GM12878 (cell line): ENCODE measurements around the gene CLDN7. TPM values are rescaled to one million over a fixed set of nuclear protein-coding genes. Genes with fewer than 3 reads are reported as not detected.

Experiments
- ATAC-seq: fragments of 200-7000 bp; cut with Tn5 transposase; 3 replicates; pipeline ENCODE4 v1.9.1; 2020; ENCODE audit warnings: mild to moderate bottlenecking, moderate library complexity
- BruUV-seq: library from RNA; stranded (reverse); fragments of 400-500 nt; replicated peaks from 2 replicates; lab custom pipeline; 2021; lab: Mats Ljungman, UMichigan
- CTCF ChIA-PET: fragments of 300-600 bp; sonication (Branson Sonifier 250); formaldehyde crosslinking; extraction: SDS; loops from one replicate; lab custom pipeline; 2021; ENCODE audit warnings: inconsistent platforms; lab: Yijun Ruan, JAX
- POLR2A ChIA-PET: fragments of 350-600 bp; formaldehyde crosslinking; extraction: SDS; loops from one replicate; lab custom pipeline; 2021; ENCODE audit warnings: inconsistent platforms; lab: Charles Lee
- RAD21 ChIA-PET: fragments of 300-600 bp; sonication (Branson Sonifier 250); formaldehyde crosslinking; loops from one replicate; lab custom pipeline; 2023; ENCODE audit warnings: antibody characterized with exemption; ENCODE audit not compliant: unreplicated experiment; lab: Charles Lee
- SMC1A ChIA-PET: fragments of 300-600 bp; sonication (Branson Sonifier 250); formaldehyde crosslinking; loops from one replicate; lab custom pipeline; 2023; ENCODE audit not compliant: unreplicated experiment, uncharacterized antibody; lab: Charles Lee
- DNase-seq: peaks from one replicate; pipeline ENCODE4 v3.0.0-alpha.2; 2011; ENCODE audit warnings: low read depth, low spot score
- FAIRE-seq: peaks from 3 replicates; lab custom pipeline; 2011; peaks lifted over from hg19 to GRCh38; lab: Jason Lieb, UNC
- H2AFZ ChIP-seq: 2 replicates; pipeline ENCODE4 v1.6.0; 2011; ENCODE audit warnings: low read depth, low read length, control low read depth; ENCODE audit not compliant: control insufficient read depth
- H3K27ac ChIP-seq: 2 replicates; pipeline ENCODE4 v1.5.1; 2011; ENCODE audit warnings: control low read depth; ENCODE audit not compliant: control insufficient read depth, insufficient read depth
- H3K27me3 ChIP-seq, 2 experiments: replicated peaks in 1 of 2; 2 replicates each; pipeline versions ENCODE4 v1.6.0 to v1.6.1; 2011; ENCODE audit warnings: low read length in 1 of 2; ENCODE audit not compliant: control insufficient read depth in 2 of 2, insufficient read depth in 2 of 2
- H3K36me3 ChIP-seq, 2 experiments: 2 replicates each; pipeline ENCODE4 v1.5.1; 2011; ENCODE audit warnings: low read length in 1 of 2; ENCODE audit not compliant: control insufficient read depth in 2 of 2, insufficient read depth in 2 of 2
- H3K4me1 ChIP-seq: 2 replicates; pipeline ENCODE4 v1.6.1; 2011; ENCODE audit warnings: mild to moderate bottlenecking, low read length, moderate library complexity, mixed read lengths; ENCODE audit not compliant: control insufficient read depth, insufficient read depth
- H3K4me2 ChIP-seq: 2 replicates; pipeline ENCODE4 v1.6.0; 2011; ENCODE audit warnings: control low read depth; ENCODE audit not compliant: control insufficient read depth, insufficient read depth
- H3K4me3 ChIP-seq: fragments of 200-600 bp; sonication (generic); 2 replicates; pipeline ENCODE4 v1.5.1; 2016
- H3K79me2 ChIP-seq: 2 replicates; pipeline ENCODE4 v1.6.0; 2011; ENCODE audit warnings: low read length; ENCODE audit not compliant: control insufficient read depth, insufficient read depth
- H3K9ac ChIP-seq: 2 replicates; pipeline ENCODE4 v1.8.0; 2011; ENCODE audit warnings: low read length, control low read depth, mixed read lengths; ENCODE audit not compliant: control insufficient read depth, insufficient read depth
- H3K9me3 ChIP-seq: replicated peaks from 3 replicates; pipeline ENCODE4 v1.5.1; 2011; ENCODE audit warnings: mild to moderate bottlenecking, low read length; ENCODE audit not compliant: control insufficient read depth, insufficient read depth
- H4K20me1 ChIP-seq: 2 replicates; pipeline ENCODE4 v1.6.0; 2011; ENCODE audit not compliant: control insufficient read depth, insufficient read depth
- BCL11A ChIP-seq: IDR thresholded peaks from 2 replicates; pipeline ENCODE4 v1.6.1; 2011; ENCODE audit warnings: low read depth, low read length
- FOXM1 ChIP-seq: IDR thresholded peaks from 2 replicates; pipeline ENCODE4 v1.6.1; 2012; ENCODE audit warnings: low read depth, mild to moderate bottlenecking, inconsistent platforms, low read length, moderate library complexity
- HDAC2 ChIP-seq: fragments of 200-600 bp; sonication (generic); IDR thresholded peaks from 2 replicates; pipeline ENCODE4 v1.6.1; 2017
- IRF5 ChIP-seq: fragments of 450-650 bp; IDR thresholded peaks from 2 replicates; pipeline ENCODE4 v1.6.1; 2017; ENCODE audit warnings: borderline replicate concordance
- NFXL1 ChIP-seq: fragments of 450-650 bp; IDR thresholded peaks from 2 replicates; pipeline ENCODE4 v1.6.1; 2017; ENCODE audit warnings: antibody characterized with exemption, mild to moderate bottlenecking, borderline replicate concordance
- PKNOX1 ChIP-seq: fragments of 450-650 bp; IDR thresholded peaks from 2 replicates; pipeline ENCODE4 v1.6.1; 2016; ENCODE audit warnings: mild to moderate bottlenecking
- PML ChIP-seq: IDR thresholded peaks from 2 replicates; pipeline ENCODE4 v1.6.1; 2012; ENCODE audit warnings: low read length, inconsistent platforms
- RFX5 ChIP-seq: IDR thresholded peaks from 2 replicates; pipeline ENCODE4 v1.6.1; 2011; ENCODE audit warnings: low read depth, low read length, improper control_type of control experiment
- SIN3A ChIP-seq: IDR thresholded peaks from 2 replicates; pipeline ENCODE4 v1.6.1; 2012; ENCODE audit warnings: low read depth, low read length, improper control_type of control experiment
- TCF12 ChIP-seq: IDR thresholded peaks from 2 replicates; pipeline ENCODE4 v1.6.1; 2011; ENCODE audit warnings: low read depth, mild to moderate bottlenecking, low read length
- ZBTB4 ChIP-seq: fragments of 450-650 bp; formaldehyde crosslinking; IDR thresholded peaks from 2 replicates; pipeline ENCODE4 v1.4.0; 2022; ENCODE audit warnings: mild to moderate bottlenecking, moderate library complexity
- ZNF207 ChIP-seq: fragments of 450-650 bp; IDR thresholded peaks from 2 replicates; pipeline ENCODE4 v1.6.1; 2014; ENCODE audit warnings: antibody characterized with exemption, mild to moderate bottlenecking, borderline replicate concordance
- ZNF274 ChIP-seq: IDR thresholded peaks from one replicate; pipeline ENCODE4 v1.8.0; 2011; ENCODE audit not compliant: insufficient read length, insufficient read depth
- WGBS: methylation state at CpG from one replicate; pipeline ENCODE4 v1.1.6; 2016; ENCODE audit warnings: low lambda C conversion rate; ENCODE audit not compliant: insufficient replicate concordance, insufficient coverage; ENCODE audit errors: missing lambda C conversion rate; 5-methylcytosine and 5-hydroxymethylcytosine counted together
- in situ Hi-C: fragments of 300-500 bp; cut with MboI; formaldehyde crosslinking; loops from 9 replicates; pipeline ENCODE4 v1.14.3; 2018; ENCODE audit warnings: mixed read lengths
- intact Hi-C: fragments of 100-400 bp; cut with micrococcal nuclease; formaldehyde crosslinking; loops from one replicate; pipeline ENCODE4 v1.14.2; 2022; ENCODE audit not compliant: unreplicated experiment
- polyA plus RNA-seq, 11 experiments: library from polyadenylated mRNA; depleted of rRNA in 4 of 11; unstranded in 6 of 11; stranded (reverse) in 5 of 11; fragments of >200 nt; fragmentation: Nextera tagmentation in 4 of 11; fragmentation: Illumina TruSeq in 1 of 11; extraction: Ambion mirVana in 4 of 11; extraction: Trizol in 1 of 11; gene quantifications; 1 replicate in 1 of 11; 2 replicates in 10 of 11; pipeline versions ENCODE4 v1.2.1 to v1.2.3, GENCODE V29; 2011 to 2016; ENCODE audit warnings: inconsistent platforms in 2 of 11, missing spikeins in 2 of 11, low read depth in 1 of 11
- total RNA-seq, 4 experiments: library from RNA; depleted of rRNA in 3 of 4; stranded (reverse); fragments of >200 nt in 3 of 4; fragmentation: Illumina TruSeq in 1 of 4; extraction: Trizol in 1 of 4; gene quantifications; 2 replicates each; pipeline versions ENCODE4 v1.2.1 to v1.2.3, GENCODE V29; 2013 to 2021
- TF ChIP-seq, protein P1 (sequence below): IDR thresholded peaks from 2 replicates; pipeline ENCODE4 v1.6.1; 2011; ENCODE audit warnings: low read depth, mild to moderate bottlenecking, low read length, moderate library complexity, borderline replicate concordance; ENCODE audit errors: extremely low read depth

Gene CLDN7
- total and polyA plus RNA-seq, 10 of the 15 experiments (the other 5 are each of a cell fraction or from before 2014, with no cell fraction given) = 0.19 to 1.3 (median 0.36) TPM; not detected in 5

DNA sequence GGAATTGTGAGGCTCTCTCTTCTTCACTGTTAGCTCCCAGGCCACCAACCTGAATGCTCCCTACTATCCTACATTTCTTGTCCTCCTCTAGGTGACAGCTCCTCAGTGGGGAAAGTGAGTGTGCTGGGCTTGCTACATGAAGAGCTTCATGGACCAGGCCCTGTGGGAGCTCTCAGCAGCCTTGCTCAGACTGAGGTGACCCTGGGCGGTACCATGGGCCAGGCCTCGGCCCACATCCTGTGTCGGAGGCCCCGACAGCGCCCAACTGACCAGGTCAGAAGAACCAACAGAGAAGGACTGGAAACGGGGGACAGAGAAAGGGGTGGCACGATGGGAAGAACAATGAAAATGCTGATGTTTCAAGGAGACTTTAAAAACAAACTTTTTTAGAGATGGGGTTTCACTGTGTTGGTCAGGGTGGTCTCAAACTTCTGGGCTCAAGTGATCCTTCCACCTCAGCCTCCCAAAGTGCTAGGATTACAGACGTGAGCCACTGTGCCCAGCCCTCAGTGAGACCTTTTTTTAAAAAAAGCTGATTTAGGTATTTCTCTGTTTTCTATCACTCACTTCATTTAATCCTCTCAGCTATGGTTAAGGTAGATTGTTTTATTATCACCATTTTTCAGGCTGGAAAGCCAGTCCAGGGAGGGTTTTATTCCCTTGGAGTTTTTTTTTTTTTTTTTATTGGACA is 5.4 kb downstream of the CLDN7 start:
- H3K9ac ChIP-seq = no peak overlapping the region
- H3K79me2 ChIP-seq = peaks cover 12% of the 10 kb centered on the region
- in situ Hi-C loops (no loop called here), intact Hi-C loops (no loop called here)
- no TSS peak for BruUV-seq
- no peak overlapping the region for H3K4me3 ChIP-seq
- no peaks in the 10 kb centered on the region for H4K20me1 ChIP-seq
- DNase-seq (no peak), ATAC-seq (no peak), FAIRE-seq (no peak)
- ChIA-PET CTCF (interaction anchor here (0.6 to 1.0 kb wide), 3 partner anchors 36 to 266 kb away, joined by 3 read pairs; no protein-coding TSS in a partner anchor), RAD21 (interaction anchor here (1.2 kb wide), 1 partner anchor 10 kb away, joined by 3 read pairs; no protein-coding TSS in a partner anchor), SMC1A (interaction anchor here (1.1 kb wide), 2 partner anchors 15 to 105 kb away, joined by 3 to 5 read pairs; partner anchors contain the start of gene GABARAP), POLR2A (interaction anchor here (0.9 to 1.1 kb wide), 2 partner anchors 41 to 248 kb away, joined by 3 to 4 read pairs; no protein-coding TSS in a partner anchor)
- H3K36me3 ChIP-seq = peaks cover 2 to 13% of the 10 kb centered on the region in 2 experiments; a peak in 2 of 4 replicates
- 92% methylated on average over 8 of the region's 8 CpGs for WGBS
- H3K4me1 ChIP-seq = peaks cover 4% of the 10 kb centered on the region
- no peaks in the 10 kb centered on the region for H3K9me3 ChIP-seq
- H3K27me3 ChIP-seq = no peaks in the 10 kb centered on the region; a peak in 1 of 4 replicates
- H2AFZ ChIP-seq = no peak overlapping the region
- H3K4me2 ChIP-seq = no peak overlapping the region
- H3K27ac ChIP-seq = no peak overlapping the region
- no peak for TF ChIP-seq SIN3A
- TF ChIP-seq, protein P1, sequence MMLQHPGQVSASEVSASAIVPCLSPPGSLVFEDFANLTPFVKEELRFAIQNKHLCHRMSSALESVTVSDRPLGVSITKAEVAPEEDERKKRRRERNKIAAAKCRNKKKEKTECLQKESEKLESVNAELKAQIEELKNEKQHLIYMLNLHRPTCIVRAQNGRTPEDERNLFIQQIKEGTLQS = no peak
- TF ChIP-seq IRF5 = no peak
- TF ChIP-seq PML = no peak
- TF ChIP-seq RFX5 = no peak
- no peak for TF ChIP-seq ZNF207
- TF ChIP-seq ZBTB4 (CRISPR knock-in tag) = no peak
- TF ChIP-seq FOXM1 = no peak
- no peak for TF ChIP-seq NFXL1
- TF ChIP-seq ZNF274 = no peak
- TF ChIP-seq HDAC2 = no peak
- no peak for TF ChIP-seq BCL11A
- no peak for TF ChIP-seq TCF12
- no peak for TF ChIP-seq PKNOX1
